ENCODE results near the gene NR3C1. TPM values are rescaled to one million over a fixed set of nuclear protein-coding genes. Genes with fewer than 3 reads are reported as not detected.

The NR3C1 gene
- total RNA-seq, 1 experiment from 2014 or later = 31.4 TPM

DNA sequence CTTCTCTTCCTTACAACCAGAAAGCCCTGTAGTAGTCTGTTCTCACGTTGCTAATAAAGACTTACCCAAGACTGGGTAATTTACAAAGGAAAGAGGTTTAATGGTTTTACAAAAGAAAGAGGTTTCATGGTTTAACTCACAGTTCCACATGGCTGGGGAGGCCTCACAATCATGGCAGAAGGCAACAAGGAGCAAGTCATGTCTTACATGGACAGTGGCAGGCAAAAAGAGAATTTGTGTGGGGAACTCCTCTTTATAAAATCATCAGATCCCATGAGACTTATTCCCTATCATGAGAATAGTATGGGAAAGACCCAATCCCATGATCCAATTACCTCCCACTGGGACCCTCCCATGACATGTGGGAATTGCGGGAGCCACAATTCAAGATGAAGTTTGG is 164.9 kb downstream of the NR3C1 start:
- H3K14ac ChIP-seq (ENCODE audit: insufficient read depth, low read length) = no peak overlapping the region
- DNase-seq = no peak
- H3K79me1 ChIP-seq (ENCODE audit: insufficient read depth, low read depth, low read length, poor library complexity, severe bottlenecking) = no peaks in the 10 kb centered on the region
- H3K9ac ChIP-seq (ENCODE audit: extremely low read depth, insufficient read length, low read length) = no peak overlapping the region
- H3K4ac ChIP-seq (ENCODE audit: low read depth, low read length) = no peak overlapping the region
- no peak overlapping the region for H2AK5ac ChIP-seq (ENCODE audit: insufficient read length, low read length)
- Mint-ChIP-seq H3K27ac (no peak overlapping the region), H3K9me3 (no peaks in the 10 kb centered on the region), H3K4me3 (no peak overlapping the region; a peak in 1 of 5 replicates), H3K4me1 (peaks cover 0 to 2% of the 10 kb centered on the region in 2 experiments; a peak in 2 of 4 replicates), H3K36me3 (ENCODE audit: insufficient read depth in 1 of 3, low read depth in 3 of 3) (peaks cover 0 to 2% (median 0%) of the 10 kb centered on the region in 3 experiments; a peak in 1 of 7 replicates), H3K27me3 (ENCODE audit: low read depth) (no peaks in the 10 kb centered on the region; the same call in 1 of the 2 replicates)
- H2BK120ac ChIP-seq (ENCODE audit: low read depth, low read length, poor library complexity, severe bottlenecking) = no peak overlapping the region
- no peak overlapping the region for H2BK20ac ChIP-seq (ENCODE audit: low read depth, low read length, poor library complexity, severe bottlenecking)
- no CpG with 5 or more reads among the region's 2 CpGs for WGBS (ENCODE audit: extremely low coverage, insufficient read length, low lambda C conversion rate)
- no peak overlapping the region for H3K56ac ChIP-seq (ENCODE audit: insufficient read length, low read depth, low read length)
- no peak overlapping the region for H3K18ac ChIP-seq (ENCODE audit: insufficient read length, low read depth, low read length)
- no peaks in the 10 kb centered on the region for H3K27me3 ChIP-seq (ENCODE audit: insufficient read depth, low read length)
- H3K9me3 ChIP-seq (ENCODE audit: control insufficient read depth, low read depth, low read length) = no peaks in the 10 kb centered on the region
- TF ChIP-seq CTCF (conservative IDR thresholded peaks at IDR 0.05) = no peak
- no peak overlapping the region for H2AFZ ChIP-seq (ENCODE audit: low read length)
- no peak overlapping the region for H3K4me2 ChIP-seq (ENCODE audit: insufficient read depth, insufficient read length, low read length)
- H4K5ac ChIP-seq (ENCODE audit: insufficient read length, low read depth, low read length) = no peak overlapping the region
- H3K27ac ChIP-seq (ENCODE audit: insufficient read length, low read depth, low read length) = no peak overlapping the region
- H4K8ac ChIP-seq (replicated peaks; ENCODE audit: insufficient read length, low read depth, low read length) = no peak overlapping the region
- H3K79me2 ChIP-seq (ENCODE audit: insufficient read depth, low read length) = no peaks in the 10 kb centered on the region
- H2BK5ac ChIP-seq (ENCODE audit: insufficient read length, low read length) = no peak overlapping the region
- no peak overlapping the region for H2BK15ac ChIP-seq (ENCODE audit: low read depth, low read length)
- no peaks in the 10 kb centered on the region for H4K20me1 ChIP-seq (ENCODE audit: control insufficient read depth, insufficient read depth, insufficient read length)
- no peak overlapping the region for H3T11ph ChIP-seq (ENCODE audit: low read length)
- no peak overlapping the region for H3K23ac ChIP-seq (ENCODE audit: insufficient read length, low read depth, low read length)
- H2BK12ac ChIP-seq (ENCODE audit: insufficient read length, low read depth, low read length) = no peak overlapping the region
- no peaks in the 10 kb centered on the region for H3K4me1 ChIP-seq (ENCODE audit: insufficient read depth, low read length)
- H3K23me2 ChIP-seq (ENCODE audit: insufficient read length, low read depth, low read length, poor library complexity, severe bottlenecking) = no peaks in the 10 kb centered on the region
- H4K91ac ChIP-seq (ENCODE audit: insufficient read length, low read depth, low read length) = no peak overlapping the region

Measured in H9 (cell line).